HG03575 (cell line): ENCODE results near the gene GRM5.
"Not testable (repeated sequence)": the region's sequence is repeated elsewhere in the genome, so short reads cannot be mapped to it uniquely, and the experiment has no call there.

ENCODE experiments used
- ATAC-seq: cut with Tn5 transposase; IDR thresholded peaks from one replicate; pipeline ENCODE4 v1.9.1; 2021; ENCODE audit not compliant: unreplicated experiment, insufficient number of reproducible peaks, low FRiP score; ENCODE audit errors: extremely low read depth

The GRM5 gene

GRCh38 chr11:88849773-88850172, 216.0 kb downstream of the GRM5 start:
- not testable (repeated sequence) for ATAC-seq

GRCh38 chr11:88849368-88849767, 216.4 kb downstream of the GRM5 start:
- ATAC-seq: no peak

- not testable (repeated sequence) for ATAC-seq
Observed at GRCh38 chr11:88846266-88846665, 219.5 kb downstream of the GRM5 start.

- ATAC-seq: not testable (repeated sequence)
Observed at GRCh38 chr11:88844941-88845340, 220.8 kb downstream of the GRM5 start.

GRCh38 chr11:88843766-88844426, 221.9 kb downstream of the GRM5 start:
- ATAC-seq: not testable (repeated sequence)

- ATAC-seq: not testable (repeated sequence)
Observed at GRCh38 chr11:88838139-88838538, 227.6 kb downstream of the GRM5 start.

- ATAC-seq: not testable (repeated sequence)
Observed at GRCh38 chr11:88835709-88836108, 230.1 kb downstream of the GRM5 start.

- no peak for ATAC-seq
Observed at GRCh38 chr11:88831303-88831890, 234.4 kb downstream of the GRM5 start.

GRCh38 chr11:88827018-88827676, 238.6 kb downstream of the GRM5 start:
- ATAC-seq: no peak

GRCh38 chr11:88819616-88820015, 246.2 kb downstream of the GRM5 start:
- no peak for ATAC-seq

- ATAC-seq: no peak
Observed at GRCh38 chr11:88818978-88819377, 246.8 kb downstream of the GRM5 start.

GRCh38 chr11:88815505-88815904, 250.3 kb downstream of the GRM5 start:
- no peak for ATAC-seq

- no peak for ATAC-seq
Observed at GRCh38 chr11:88814076-88814475, 251.7 kb downstream of the GRM5 start.

GRCh38 chr11:88813233-88813915, 252.4 kb downstream of the GRM5 start:
- ATAC-seq: peak; percentile 83

GRCh38 chr11:88810420-88811097, 255.2 kb downstream of the GRM5 start:
- ATAC-seq: no peak

- ATAC-seq: no peak
Observed at GRCh38 chr11:88809126-88809525, 256.7 kb downstream of the GRM5 start.

- ATAC-seq: no peak
Observed at GRCh38 chr11:88807349-88807748, 258.4 kb downstream of the GRM5 start.

GRCh38 chr11:88806410-88806809, 259.4 kb downstream of the GRM5 start:
- ATAC-seq: no peak

- ATAC-seq: no peak
Observed at GRCh38 chr11:88801484-88802123, 264.2 kb downstream of the GRM5 start.
